KOPT-K1 (cell line): ENCODE data around the gene ITGAL.

Experiments
- H3K27ac ChIP-seq: fragments of 200-600 bp; sonication (generic); 2 replicates; pipeline ENCODE4 v1.5.1; 2016; ENCODE audit warnings: antibody characterized with exemption, mild to moderate bottlenecking, low read depth, low read length; ENCODE audit not compliant: poor library complexity, severe bottlenecking
- H3K36me3 ChIP-seq: fragments of 200-600 bp; sonication (generic); 2 replicates; pipeline ENCODE4 v1.5.1; 2017; ENCODE audit warnings: antibody characterized with exemption, mild to moderate bottlenecking, low read length, moderate library complexity; ENCODE audit not compliant: insufficient read depth
- H3K9me3 ChIP-seq: fragments of 200-600 bp; sonication (generic); 2 replicates; pipeline ENCODE4 v1.5.1; 2017; ENCODE audit warnings: antibody characterized with exemption, low read length, mild to moderate bottlenecking; ENCODE audit not compliant: insufficient read depth, poor library complexity, severe bottlenecking

ITGAL gene

DNA sequence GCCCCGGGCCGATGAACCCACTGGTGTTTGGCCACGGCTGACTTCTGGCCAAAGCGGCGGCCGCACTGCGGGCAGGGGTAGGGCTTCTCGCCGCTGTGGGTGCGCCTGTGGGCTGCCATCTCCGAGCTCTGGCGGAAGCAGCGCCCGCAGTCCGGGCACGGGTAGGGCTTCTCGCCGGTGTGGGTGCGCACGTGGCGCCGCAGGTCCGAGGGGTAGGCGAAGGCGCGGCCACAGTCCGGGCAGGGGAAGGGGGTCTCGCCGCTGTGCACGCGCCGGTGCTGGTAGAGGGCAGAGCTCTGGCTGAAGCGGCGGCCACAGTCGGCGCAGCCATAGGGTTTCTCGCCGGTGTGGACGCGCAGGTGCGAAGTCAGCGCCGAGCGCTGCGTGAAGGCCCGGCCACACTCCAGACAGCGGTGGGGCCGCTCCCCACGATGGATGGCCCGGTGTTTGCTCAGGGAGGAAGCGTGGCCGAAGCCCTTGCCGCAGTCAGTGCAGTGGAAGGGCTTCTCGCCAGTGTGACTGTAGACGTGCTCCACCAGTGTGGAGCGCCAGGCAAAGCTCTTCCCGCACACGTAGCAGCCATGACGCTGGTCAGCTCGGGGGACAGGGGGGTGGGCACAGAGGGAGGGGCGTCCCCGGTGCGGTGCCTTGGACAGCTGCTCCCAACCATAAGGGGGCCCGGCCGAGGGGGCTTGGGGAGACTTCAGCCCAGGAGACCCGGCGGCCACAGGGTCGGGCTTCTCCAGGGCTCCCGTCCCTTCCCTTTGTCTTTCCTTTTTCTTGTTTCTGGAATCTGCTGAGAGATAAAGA, 83.0 kb downstream of the ITGAL start:
- Histone ChIP-seq H3K27ac (no peak overlapping the region), H3K36me3 (peaks cover 38% of the 10 kb centered on the region), H3K9me3 (no peaks in the 10 kb centered on the region)

DNA sequence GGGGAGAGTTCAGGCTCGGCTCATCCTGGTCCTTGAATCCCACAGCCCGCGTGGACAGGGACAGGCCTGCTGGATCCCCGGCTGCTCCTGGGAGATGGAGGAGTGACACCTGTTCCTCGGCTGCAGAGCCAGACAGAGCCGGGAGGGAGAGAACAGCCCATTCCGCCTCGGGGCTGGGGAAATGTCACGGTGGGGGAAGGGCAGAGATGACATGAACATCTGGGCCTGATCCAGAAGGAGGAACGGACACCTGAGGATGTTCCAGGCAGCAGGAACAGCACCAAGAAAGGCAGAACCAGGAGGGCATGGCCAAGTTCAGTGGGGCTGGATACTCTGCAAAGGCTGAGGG, 83.6 kb downstream of the ITGAL start:
- no peaks in the 10 kb centered on the region for H3K9me3 ChIP-seq
- peaks cover 38% of the 10 kb centered on the region for H3K36me3 ChIP-seq
- no peak overlapping the region for H3K27ac ChIP-seq

DNA sequence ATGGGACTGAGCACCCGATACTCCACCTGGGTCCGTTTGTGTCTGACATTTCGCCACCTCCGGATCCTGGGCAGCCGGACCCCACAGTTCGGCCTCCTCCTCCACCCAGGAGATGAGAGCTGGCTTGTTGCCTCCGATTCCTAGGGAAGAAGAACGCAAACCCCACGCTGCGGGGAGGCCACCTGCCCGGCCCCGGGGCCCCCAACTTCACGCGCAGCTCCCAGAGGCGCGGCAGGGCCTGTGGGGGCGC, 85.1 kb downstream of the ITGAL start:
- H3K27ac ChIP-seq: peak overlapping the region; percentile 95

DNA sequence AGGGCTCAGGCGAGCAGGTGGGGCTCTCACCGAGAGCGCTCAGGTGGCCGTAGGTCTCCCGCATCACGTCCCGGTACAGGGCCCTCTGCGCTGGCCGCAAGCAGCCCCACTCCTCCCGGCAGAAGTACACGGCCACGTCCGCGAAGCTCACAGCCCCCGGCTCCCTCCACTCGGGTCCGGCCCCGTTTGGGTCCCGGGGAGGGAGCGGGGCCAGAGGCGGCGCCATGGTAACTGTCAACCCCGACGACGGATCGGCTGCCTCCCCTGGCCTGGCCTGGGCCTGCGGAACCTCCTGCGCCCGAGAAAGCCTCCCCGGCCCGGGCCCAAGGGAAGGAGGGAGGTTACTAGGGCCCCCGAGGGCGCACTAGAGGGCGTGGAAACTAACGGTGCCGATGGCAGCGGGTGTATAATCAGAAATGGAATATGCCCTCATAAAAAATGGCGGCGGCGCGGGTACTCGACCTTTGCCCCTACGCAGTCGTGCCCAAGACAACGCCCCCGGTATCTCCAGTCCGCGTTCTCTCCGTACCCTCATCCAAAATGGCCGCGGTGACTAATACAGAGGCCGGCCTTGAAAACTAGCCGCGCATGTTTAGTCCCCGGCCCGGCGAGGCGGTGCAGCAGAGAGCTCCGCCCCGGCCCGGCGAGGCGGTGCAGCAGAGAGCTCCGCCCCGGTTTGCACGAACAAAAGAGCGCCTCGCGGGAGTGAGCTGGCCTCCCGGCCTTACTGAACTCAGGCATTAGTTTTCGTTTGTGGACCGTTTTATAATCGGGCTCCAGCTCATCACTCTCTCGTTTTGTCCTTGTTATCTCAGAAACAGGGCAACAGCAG, 85.6 kb downstream of the ITGAL start, which contains the start of gene ZNF764:
Gene ZNF764 (minus strand): TSS at position 418 of the 832 bp plus-strand sequence. CDS start 192 bp downstream, at position 226.
- Histone ChIP-seq H3K27ac (peak within 1 kb of the TSS; percentile 95), H3K36me3 (peaks cover 32% of the 10 kb centered on the region), H3K9me3 (no peaks in the 10 kb centered on the region)

More for the DNA sequence above, 85.1 kb downstream of the ITGAL start:
- no peaks in the 10 kb centered on the region for H3K9me3 ChIP-seq
- H3K36me3 ChIP-seq: peaks cover 38% of the 10 kb centered on the region

DNA sequence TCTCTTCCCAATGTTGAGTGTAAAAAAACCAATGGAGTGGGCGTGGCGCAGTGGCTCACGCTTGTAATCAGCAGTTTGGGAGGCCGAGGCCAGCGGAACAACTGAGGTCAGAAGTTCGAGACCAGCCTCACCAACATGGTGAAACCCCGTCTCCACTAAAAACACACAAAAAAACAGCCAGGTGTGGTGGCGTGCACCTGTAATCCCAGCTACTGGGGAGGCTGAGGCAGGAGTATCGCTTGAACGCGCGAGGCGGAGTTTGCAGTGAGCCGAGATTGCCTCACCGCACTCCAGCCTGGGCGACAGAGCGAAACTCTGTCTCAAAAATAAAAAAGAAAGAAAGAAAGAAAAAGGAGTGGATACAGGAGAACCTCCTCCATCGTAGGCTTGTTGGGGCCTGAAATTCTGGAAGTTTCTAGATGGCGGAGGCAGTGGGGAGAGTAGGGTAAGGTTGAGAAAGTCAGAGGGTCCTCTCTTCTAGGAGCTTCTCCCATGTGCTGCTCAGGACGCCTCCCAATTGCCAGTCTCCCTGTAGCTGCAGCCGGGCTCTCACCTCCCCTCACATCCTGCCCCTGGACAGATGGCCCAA, 86.3 kb downstream of the ITGAL start:
- H3K27ac ChIP-seq: peak overlapping the region; percentile 95

DNA sequence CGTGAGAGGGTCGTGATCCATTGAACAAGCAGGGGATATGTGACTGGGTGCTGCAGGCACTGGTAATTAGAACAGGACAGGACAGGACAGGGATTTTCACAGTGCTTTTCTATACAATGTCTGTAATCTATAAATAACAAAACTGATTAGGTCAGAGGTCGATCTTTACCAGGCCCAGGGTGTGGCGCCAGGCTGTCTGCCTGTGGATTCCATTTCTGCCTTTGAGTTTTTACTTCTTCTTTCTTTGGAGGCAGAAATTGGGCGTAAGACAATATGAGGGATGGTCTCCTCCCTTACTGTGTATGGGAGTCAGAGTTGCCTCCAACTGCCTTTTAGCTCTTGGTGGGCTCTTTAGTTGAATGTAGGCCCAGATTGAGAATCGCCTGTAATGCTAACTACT, 87.1 kb downstream of the ITGAL start:
- H3K9me3 ChIP-seq: no peaks in the 10 kb centered on the region
- peaks cover 17% of the 10 kb centered on the region for H3K36me3 ChIP-seq
- no peak overlapping the region for H3K27ac ChIP-seq

More for the DNA sequence above, 86.3 kb downstream of the ITGAL start:
- H3K36me3 ChIP-seq: peaks cover 25% of the 10 kb centered on the region
- H3K9me3 ChIP-seq: no peaks in the 10 kb centered on the region

DNA sequence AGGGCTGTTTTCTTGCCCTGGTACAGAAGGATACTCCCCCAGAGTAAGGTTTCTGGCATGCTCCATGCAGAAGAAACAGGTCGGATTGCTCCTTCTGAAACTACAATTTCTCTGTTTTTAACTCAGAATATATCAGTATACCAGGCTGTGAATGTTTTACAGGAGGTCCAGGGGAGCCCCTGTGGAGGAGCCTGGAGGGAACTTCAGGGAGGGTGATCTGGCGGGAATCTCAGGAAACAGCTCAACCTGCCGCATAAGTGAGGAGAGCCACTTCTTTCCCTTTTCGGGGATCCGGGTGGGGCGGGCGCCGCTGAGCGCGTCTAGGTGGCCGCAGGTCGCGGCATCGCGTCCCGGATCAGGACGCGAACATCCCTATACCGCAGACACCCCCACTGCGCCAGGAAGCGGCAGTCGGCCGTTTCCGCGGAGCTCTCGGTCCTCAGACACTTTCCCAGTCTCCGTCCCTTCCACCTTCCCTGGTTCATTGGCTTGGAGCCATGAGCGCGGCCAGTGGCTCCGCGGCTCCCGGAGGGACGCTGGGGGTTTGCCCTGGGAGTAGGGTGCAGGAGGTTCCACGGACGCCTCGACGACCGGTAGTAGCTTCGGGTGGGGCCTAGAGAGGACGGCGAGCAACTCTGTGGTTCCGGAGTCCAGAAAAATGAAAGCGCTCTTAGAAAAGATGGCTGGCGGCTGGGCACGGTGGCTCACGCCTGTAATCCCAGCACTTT, 88.7 kb downstream of the ITGAL start:
- H3K27ac ChIP-seq: no peak overlapping the region
- H3K9me3 ChIP-seq: no peaks in the 10 kb centered on the region
- peaks cover 1% of the 10 kb centered on the region; the same call in 1 of the 2 replicates for H3K36me3 ChIP-seq

DNA sequence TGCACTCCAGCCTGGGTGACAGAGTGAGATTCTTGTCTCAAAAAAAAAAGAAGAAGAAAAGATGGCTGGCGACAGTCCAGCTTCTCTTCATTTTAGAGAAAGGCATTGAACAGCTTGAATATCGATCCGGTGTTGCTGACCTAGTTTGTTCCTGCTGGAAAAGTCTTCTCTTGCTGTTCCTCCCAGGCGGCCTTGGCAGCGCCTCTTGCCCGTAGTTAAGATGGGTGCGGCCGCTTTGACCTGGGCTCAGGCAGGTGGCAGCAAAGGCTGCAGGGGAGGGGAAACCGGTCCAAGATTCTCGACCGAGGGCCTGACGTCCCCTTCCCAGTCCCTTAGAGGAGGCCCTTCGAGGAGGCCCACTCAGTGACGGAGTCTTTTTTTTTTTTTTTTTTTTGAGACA, 89.5 kb downstream of the ITGAL start:
- Histone ChIP-seq H3K9me3 (no peaks in the 10 kb centered on the region), H3K36me3 (no peaks in the 10 kb centered on the region), H3K27ac (no peak overlapping the region)

DNA sequence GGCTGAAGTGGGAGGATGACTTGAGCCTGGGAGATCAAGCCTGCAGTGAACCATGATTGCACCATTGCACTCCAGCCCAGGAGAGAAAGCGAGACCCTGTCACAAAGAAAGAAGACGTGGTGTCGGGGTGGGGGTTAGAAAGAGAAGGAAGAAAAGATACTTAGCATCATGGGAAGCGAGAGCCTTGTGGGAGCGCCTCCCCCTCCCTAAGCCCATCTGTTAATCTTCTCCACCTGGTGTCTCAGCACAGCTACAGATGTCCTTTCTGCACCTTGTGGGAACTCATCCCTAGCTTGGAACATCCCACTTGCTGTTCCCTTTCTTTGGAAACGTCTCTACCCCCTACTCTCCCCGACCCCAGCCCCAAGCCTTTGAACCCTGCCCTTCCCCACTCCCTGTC, 93.0 kb downstream of the ITGAL start:
- Histone ChIP-seq H3K27ac (no peak overlapping the region), H3K36me3 (no peaks in the 10 kb centered on the region), H3K9me3 (no peaks in the 10 kb centered on the region)

DNA sequence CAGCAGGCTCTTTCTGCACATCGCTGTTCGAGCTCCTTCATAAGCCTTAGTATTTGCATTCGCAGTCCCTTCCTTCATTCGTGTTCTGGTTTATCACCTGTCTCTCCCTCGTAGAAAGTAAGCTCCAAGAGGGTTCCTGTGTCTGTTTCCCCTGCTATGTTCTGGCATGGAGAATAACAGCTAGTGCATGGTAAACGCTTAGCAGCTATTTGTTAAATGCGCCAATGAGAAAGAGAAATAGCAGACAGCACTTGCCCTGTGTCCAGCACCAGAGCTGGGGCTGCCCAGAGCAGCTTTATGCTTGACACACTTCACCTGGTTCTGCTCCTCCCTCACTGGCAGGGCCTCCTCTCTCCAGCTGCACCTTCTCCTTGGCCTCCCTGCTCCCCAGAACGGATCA, 93.4 kb downstream of the ITGAL start:
- Histone ChIP-seq H3K9me3 (no peaks in the 10 kb centered on the region), H3K36me3 (no peaks in the 10 kb centered on the region), H3K27ac (no peak overlapping the region)

DNA sequence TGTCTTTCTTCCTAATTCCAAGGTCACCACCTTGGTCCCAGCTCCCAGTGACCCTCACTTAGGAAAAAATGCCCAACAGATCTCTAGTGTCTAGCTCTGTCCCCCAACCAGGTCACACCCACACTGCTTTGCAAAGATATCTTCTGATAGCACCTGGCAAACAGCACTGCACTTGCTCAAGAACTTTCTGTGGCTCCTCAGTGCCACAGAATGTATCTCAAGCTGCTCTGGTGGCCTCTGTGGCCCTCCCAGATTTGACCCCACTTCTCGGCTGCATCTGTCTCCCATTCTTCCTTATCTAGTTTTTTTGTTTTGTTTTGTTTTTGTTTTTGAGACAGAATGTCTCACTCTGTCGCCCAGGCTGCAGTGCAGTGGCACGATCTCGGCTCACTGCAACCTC, 94.0 kb downstream of the ITGAL start:
- H3K27ac ChIP-seq: no peak overlapping the region
- H3K9me3 ChIP-seq: no peaks in the 10 kb centered on the region
- no peaks in the 10 kb centered on the region for H3K36me3 ChIP-seq

DNA sequence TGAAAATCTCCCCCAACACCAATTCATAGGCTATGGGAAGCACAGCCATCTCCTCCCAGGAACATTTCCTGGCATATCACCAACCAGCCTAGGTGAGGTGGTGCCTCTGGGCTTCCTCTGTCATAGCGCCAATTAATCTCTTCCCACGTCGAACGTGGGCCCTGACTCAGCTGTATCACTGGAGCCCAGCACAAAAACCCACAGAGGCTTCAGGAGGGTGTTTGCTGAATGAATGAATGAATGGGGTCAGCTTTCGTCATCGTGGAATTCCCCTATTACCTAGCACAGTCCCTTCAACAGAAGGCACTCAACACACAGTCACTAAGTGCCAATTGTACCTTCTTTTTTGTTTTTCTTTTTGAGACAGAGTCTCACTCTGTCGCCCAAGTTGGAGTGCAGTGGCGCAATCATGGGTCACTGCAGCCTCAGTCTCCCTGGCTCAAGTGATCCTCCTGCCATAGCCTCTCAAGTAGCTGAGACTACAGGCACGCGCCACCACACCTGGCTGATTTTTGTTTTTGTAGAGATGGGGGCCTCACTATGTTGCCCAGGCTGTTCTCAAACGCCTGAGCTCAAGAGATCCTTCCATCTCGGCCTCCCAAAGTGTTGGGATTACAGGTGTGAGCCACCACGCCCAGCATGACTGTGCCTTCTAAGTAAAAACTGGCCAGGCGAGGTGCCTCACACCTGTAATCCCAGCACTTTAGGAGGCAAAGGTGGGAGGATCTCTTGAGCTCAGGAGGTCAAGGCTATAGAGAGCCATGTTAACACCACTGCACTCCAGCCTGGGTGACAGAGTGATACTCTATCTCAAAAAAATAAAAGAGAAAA, 94.8 kb downstream of the ITGAL start:
- Histone ChIP-seq H3K27ac (peak overlapping the region; percentile 46), H3K36me3 (no peaks in the 10 kb centered on the region), H3K9me3 (no peaks in the 10 kb centered on the region)

DNA sequence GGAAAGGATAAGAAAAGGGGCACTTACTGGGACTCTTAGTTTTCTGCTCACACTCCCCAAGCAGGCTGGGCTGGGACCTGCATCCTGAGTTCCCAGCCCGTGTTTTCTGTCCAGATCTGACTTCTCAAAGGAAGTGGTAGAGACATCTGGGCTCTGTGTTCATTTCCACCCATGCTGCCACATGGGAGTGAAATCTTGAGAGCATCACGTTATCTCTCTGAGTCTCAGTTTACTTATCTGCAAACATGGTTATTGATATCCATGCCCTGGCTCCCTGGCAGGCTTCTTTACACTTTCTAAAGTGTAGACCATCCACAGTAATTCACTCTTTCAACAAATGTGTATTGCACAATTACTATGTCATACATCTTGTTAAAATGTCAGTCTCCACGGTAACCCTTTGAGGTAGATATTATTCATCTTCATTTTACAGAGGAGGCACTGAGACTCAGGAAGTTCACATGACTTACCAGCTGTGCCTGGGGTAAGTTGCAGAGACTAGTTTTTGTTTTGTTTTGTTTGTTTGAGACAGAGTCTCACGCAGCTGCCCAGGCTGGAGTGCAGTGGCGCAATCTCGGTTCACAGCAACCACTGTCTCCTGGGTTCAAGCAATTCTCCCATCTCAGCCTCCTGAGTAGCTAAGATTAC, 95.6 kb downstream of the ITGAL start:
- Histone ChIP-seq H3K36me3 (no peaks in the 10 kb centered on the region), H3K27ac (peak overlapping the region; percentile 46), H3K9me3 (no peaks in the 10 kb centered on the region)

DNA sequence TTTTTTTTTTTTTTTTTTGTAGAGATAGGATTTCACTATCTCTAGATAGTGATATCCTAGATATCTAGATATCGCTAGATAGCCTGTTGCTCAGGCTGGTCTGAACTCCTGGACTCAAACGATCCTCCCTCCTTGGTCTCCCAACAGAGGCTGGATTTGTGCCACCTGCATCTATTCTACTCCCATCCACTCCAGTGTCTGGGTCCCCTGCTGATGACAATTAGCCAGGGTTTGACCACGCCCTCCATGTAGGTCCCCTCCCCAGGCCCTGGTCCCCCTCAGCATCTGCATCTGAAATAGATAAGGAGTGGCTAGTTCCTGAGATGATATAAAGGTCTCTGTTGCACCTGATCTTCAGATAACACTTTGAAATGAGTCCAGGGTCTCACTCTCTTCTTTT, 96.7 kb downstream of the ITGAL start:
- Histone ChIP-seq H3K27ac (no peak overlapping the region), H3K36me3 (no peaks in the 10 kb centered on the region), H3K9me3 (no peaks in the 10 kb centered on the region)
